Measurements from ENCODE around the gene TTC39C. TPM values are rescaled to one million over a fixed set of nuclear protein-coding genes. Genes with fewer than 3 reads are reported as not detected.

The TTC39C gene
- total RNA-seq, 3 donors from 2014 or later, result 8.1 to 14.6 (median 13.2) TPM

- Histone ChIP-seq H3K4me1 (ENCODE audit: low read depth) (no peaks in the 10 kb centered on the region), H3K4me3 (no peak overlapping the region), H3K36me3 (ENCODE audit: low read depth) (no peaks in the 10 kb centered on the region), H3K9me3 (no peaks in the 10 kb centered on the region)
- no peak for TF ChIP-seq CTCF (IDR thresholded peaks at IDR 0.05)
- intact Hi-C loops (cut with DNase I, micrococcal nuclease), result no loop called here
- ATAC-seq (peak; percentile 68), DNase-seq (no peak)
Observed at GRCh38 chr18:24112874-24113615, 98.5 kb downstream of the TTC39C start.

- H3K9me3 ChIP-seq, result no peaks in the 10 kb centered on the region
- DNase-seq, result no peak
- intact Hi-C loops (cut with DNase I, micrococcal nuclease), result no loop called here
- TF ChIP-seq CTCF (IDR thresholded peaks at IDR 0.05), result no peak
- no peaks in the 10 kb centered on the region for H3K4me1 ChIP-seq (ENCODE audit: low read depth)
- no peak overlapping the region for H3K4me3 ChIP-seq
- no peaks in the 10 kb centered on the region for H3K36me3 ChIP-seq (ENCODE audit: low read depth)
- no peak for ATAC-seq
Observed at GRCh38 chr18:24114924-24115549, 100.5 kb downstream of the TTC39C start.

- TF ChIP-seq CTCF (IDR thresholded peaks at IDR 0.05), result no peak
- Histone ChIP-seq H3K4me3 (no peak overlapping the region), H3K4me1 (ENCODE audit: low read depth) (no peaks in the 10 kb centered on the region), H3K9me3 (no peaks in the 10 kb centered on the region), H3K36me3 (ENCODE audit: low read depth) (no peaks in the 10 kb centered on the region)
- intact Hi-C loops (cut with DNase I, micrococcal nuclease), result no loop called here
- ATAC-seq, result no peak
- no peak for DNase-seq
Observed at GRCh38 chr18:24115628-24116027, 101.1 kb downstream of the TTC39C start.

GRCh38 chr18:24118750-24119577 lies 104.4 kb downstream of the TTC39C start:
- intact Hi-C loops (cut with DNase I, micrococcal nuclease), result no loop called here
- H3K4me3 ChIP-seq, result no peak overlapping the region
- H3K9me3 ChIP-seq, result no peaks in the 10 kb centered on the region
- TF ChIP-seq CTCF (IDR thresholded peaks at IDR 0.05), result peak; percentile 83
- H3K4me1 ChIP-seq (ENCODE audit: low read depth), result no peaks in the 10 kb centered on the region
- no peaks in the 10 kb centered on the region for H3K36me3 ChIP-seq (ENCODE audit: low read depth)
- peak; percentile 95 for ATAC-seq
- DNase-seq, result peak in 2 of 3 donors; percentile 60 to 85

- no peak for DNase-seq
- TF ChIP-seq CTCF (IDR thresholded peaks at IDR 0.05), result no peak
- intact Hi-C loops (cut with DNase I, micrococcal nuclease), result no loop called here
- no peaks in the 10 kb centered on the region for H3K4me1 ChIP-seq (ENCODE audit: low read depth)
- no peaks in the 10 kb centered on the region for H3K9me3 ChIP-seq
- no peaks in the 10 kb centered on the region for H3K36me3 ChIP-seq (ENCODE audit: low read depth)
- ATAC-seq, result no peak
- no peak overlapping the region for H3K4me3 ChIP-seq
Observed at GRCh38 chr18:24120676-24121075, 106.1 kb downstream of the TTC39C start.

Data from mucosa of descending colon (tissue), 3 donors.